ENCODE measurements around the gene SLC10A7. TPM values are rescaled to one million over a fixed set of nuclear protein-coding genes. Genes with fewer than 3 reads are reported as not detected.

SLC10A7 gene
- total and polyA plus RNA-seq, 4 donors: 3.7 to 18.7 (median 7.6) TPM

DNA sequence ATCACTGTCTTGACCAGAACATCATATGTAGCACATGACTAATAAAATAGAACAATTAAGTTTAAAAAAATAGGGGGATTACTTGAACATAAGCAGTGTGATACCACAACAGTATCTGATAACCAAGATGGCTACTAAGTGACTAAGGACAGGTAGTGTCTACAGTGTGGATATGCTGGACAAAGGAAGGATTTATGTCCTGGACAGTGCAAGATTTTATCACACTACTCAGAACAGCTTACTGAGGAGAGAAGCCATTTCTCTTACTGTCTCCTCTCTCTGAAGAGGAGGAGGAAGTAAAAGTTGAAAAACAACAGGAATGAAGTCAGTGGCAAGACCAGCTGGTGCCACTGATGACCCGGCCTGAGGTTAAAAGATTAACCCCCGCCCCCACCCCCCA, 4.0 kb upstream of the SLC10A7 start:
- Histone ChIP-seq H3K4me3 (ENCODE audit: low read depth in 1 of 3, low read length in 3 of 3) (no peak overlapping the region), H3K36me3 (ENCODE audit: control insufficient read depth in 4 of 4, insufficient read depth in 3 of 4, low read depth in 1 of 4, low read length in 3 of 4) (no peaks in the 10 kb centered on the region), H3K9me3 (ENCODE audit: control insufficient read depth in 4 of 4, low read length in 3 of 4) (no peaks in the 10 kb centered on the region), H3K9ac (ENCODE audit: low read depth in 1 of 2, low read length in 2 of 2) (no peak overlapping the region), H3K27ac (ENCODE audit: low read depth in 1 of 2, low read length in 2 of 2) (no peak overlapping the region), H3K27me3 (ENCODE audit: control insufficient read depth in 4 of 4, insufficient read depth in 4 of 4, low read length in 3 of 4) (no peaks in the 10 kb centered on the region), H3K4me1 (ENCODE audit: control insufficient read depth in 4 of 4, insufficient read depth in 4 of 4, low read length in 3 of 4) (peaks cover 0 to 12% (median 2%) of the 10 kb centered on the region in 4 donors)
- TF ChIP-seq YY1 (IDR thresholded peaks at IDR 0.05) (no peak), NR2F2 (IDR thresholded peaks at IDR 0.05) (no peak), SP1 (IDR thresholded peaks at IDR 0.05) (no peak), HNF4G (IDR thresholded peaks at IDR 0.05) (no peak), GABPA (IDR thresholded peaks at IDR 0.05 in 1 of 2, conservative IDR thresholded peaks at IDR 0.05 in 1 of 2) (no peak), RXRA (IDR thresholded peaks at IDR 0.05) (no peak), HNF4A (conservative IDR thresholded peaks at IDR 0.05) (no peak), TAF1 (conservative IDR thresholded peaks at IDR 0.05) (no peak), FOXA1 (IDR thresholded peaks at IDR 0.05) (no peak), JUND (IDR thresholded peaks at IDR 0.05) (no peak), EGR1 (IDR thresholded peaks at IDR 0.05; ENCODE audit: low read depth in 2 of 2) (no peak), RAD21 (IDR thresholded peaks at IDR 0.05) (no peak), FOXA2 (IDR thresholded peaks at IDR 0.05) (no peak)
- TF ChIP-seq, protein P1, sequence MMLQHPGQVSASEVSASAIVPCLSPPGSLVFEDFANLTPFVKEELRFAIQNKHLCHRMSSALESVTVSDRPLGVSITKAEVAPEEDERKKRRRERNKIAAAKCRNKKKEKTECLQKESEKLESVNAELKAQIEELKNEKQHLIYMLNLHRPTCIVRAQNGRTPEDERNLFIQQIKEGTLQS (IDR thresholded peaks at IDR 0.05): no peak
- TF ChIP-seq, protein P2, sequence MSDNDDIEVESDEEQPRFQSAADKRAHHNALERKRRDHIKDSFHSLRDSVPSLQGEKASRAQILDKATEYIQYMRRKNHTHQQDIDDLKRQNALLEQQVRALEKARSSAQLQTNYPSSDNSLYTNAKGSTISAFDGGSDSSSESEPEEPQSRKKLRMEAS (IDR thresholded peaks at IDR 0.05): no peak
- TF ChIP-seq, protein P3, sequence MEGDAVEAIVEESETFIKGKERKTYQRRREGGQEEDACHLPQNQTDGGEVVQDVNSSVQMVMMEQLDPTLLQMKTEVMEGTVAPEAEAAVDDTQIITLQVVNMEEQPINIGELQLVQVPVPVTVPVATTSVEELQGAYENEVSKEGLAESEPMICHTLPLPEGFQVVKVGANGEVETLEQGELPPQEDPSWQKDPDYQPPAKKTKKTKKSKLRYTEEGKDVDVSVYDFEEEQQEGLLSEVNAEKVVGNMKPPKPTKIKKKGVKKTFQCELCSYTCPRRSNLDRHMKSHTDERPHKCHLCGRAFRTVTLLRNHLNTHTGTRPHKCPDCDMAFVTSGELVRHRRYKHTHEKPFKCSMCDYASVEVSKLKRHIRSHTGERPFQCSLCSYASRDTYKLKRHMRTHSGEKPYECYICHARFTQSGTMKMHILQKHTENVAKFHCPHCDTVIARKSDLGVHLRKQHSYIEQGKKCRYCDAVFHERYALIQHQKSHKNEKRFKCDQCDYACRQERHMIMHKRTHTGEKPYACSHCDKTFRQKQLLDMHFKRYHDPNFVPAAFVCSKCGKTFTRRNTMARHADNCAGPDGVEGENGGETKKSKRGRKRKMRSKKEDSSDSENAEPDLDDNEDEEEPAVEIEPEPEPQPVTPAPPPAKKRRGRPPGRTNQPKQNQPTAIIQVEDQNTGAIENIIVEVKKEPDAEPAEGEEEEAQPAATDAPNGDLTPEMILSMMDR (IDR thresholded peaks at IDR 0.05; ENCODE audit: low read depth, low read length, missing input control): no peak
- TF ChIP-seq, protein P4, sequence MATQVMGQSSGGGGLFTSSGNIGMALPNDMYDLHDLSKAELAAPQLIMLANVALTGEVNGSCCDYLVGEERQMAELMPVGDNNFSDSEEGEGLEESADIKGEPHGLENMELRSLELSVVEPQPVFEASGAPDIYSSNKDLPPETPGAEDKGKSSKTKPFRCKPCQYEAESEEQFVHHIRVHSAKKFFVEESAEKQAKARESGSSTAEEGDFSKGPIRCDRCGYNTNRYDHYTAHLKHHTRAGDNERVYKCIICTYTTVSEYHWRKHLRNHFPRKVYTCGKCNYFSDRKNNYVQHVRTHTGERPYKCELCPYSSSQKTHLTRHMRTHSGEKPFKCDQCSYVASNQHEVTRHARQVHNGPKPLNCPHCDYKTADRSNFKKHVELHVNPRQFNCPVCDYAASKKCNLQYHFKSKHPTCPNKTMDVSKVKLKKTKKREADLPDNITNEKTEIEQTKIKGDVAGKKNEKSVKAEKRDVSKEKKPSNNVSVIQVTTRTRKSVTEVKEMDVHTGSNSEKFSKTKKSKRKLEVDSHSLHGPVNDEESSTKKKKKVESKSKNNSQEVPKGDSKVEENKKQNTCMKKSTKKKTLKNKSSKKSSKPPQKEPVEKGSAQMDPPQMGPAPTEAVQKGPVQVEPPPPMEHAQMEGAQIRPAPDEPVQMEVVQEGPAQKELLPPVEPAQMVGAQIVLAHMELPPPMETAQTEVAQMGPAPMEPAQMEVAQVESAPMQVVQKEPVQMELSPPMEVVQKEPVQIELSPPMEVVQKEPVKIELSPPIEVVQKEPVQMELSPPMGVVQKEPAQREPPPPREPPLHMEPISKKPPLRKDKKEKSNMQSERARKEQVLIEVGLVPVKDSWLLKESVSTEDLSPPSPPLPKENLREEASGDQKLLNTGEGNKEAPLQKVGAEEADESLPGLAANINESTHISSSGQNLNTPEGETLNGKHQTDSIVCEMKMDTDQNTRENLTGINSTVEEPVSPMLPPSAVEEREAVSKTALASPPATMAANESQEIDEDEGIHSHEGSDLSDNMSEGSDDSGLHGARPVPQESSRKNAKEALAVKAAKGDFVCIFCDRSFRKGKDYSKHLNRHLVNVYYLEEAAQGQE (IDR thresholded peaks at IDR 0.05): no peak
- TF ChIP-seq, protein P5, sequence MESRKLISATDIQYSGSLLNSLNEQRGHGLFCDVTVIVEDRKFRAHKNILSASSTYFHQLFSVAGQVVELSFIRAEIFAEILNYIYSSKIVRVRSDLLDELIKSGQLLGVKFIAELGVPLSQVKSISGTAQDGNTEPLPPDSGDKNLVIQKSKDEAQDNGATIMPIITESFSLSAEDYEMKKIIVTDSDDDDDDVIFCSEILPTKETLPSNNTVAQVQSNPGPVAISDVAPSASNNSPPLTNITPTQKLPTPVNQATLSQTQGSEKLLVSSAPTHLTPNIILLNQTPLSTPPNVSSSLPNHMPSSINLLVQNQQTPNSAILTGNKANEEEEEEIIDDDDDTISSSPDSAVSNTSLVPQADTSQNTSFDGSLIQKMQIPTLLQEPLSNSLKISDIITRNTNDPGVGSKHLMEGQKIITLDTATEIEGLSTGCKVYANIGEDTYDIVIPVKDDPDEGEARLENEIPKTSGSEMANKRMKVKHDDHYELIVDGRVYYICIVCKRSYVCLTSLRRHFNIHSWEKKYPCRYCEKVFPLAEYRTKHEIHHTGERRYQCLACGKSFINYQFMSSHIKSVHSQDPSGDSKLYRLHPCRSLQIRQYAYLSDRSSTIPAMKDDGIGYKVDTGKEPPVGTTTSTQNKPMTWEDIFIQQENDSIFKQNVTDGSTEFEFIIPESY (IDR thresholded peaks at IDR 0.05): no peak
- 33% methylated on average over 2 of the region's 2 CpGs for whole genome bisulfite sequencing
- no peak for DNase-seq (ENCODE audit: low spot score)
